Stimulated activated CD4-positive, alpha-beta T cell treated with anti-CD3 and anti-CD28 coated beads, Interleukin-1b, Interleukin-23, amount 100 ng/mL, for 1 hour (primary cell): ENCODE results near the gene MIER2.

Source experiments
- DNase-seq, 2 donors: peaks; one replicate each; pipeline ENCODE4 v3.0.0-alpha.2; 2020; ENCODE audit warnings: low read depth in 2 of 2

Gene MIER2

GRCh38 chr19:307793-308420, 36.7 kb downstream of the MIER2 start:
- DNase-seq: no peak

GRCh38 chr19:307111-307531, 37.5 kb downstream of the MIER2 start:
- no peak for DNase-seq

GRCh38 chr19:306151-306900, 38.3 kb downstream of the MIER2 start:
- no peak for DNase-seq

- no peak for DNase-seq
Observed at GRCh38 chr19:305240-306150, 39.1 kb downstream of the MIER2 start.

- no peak for DNase-seq
Observed at GRCh38 chr19:296476-297225, 47.9 kb downstream of the MIER2 start.

- no peak for DNase-seq
Observed at GRCh38 chr19:295687-296370, 48.8 kb downstream of the MIER2 start.

- DNase-seq: no peak
Observed at GRCh38 chr19:294946-295686, 49.5 kb downstream of the MIER2 start.

- DNase-seq: no peak
Observed at GRCh38 chr19:294341-294945, 50.2 kb downstream of the MIER2 start.

GRCh38 chr19:293436-294110, 51.0 kb downstream of the MIER2 start:
- DNase-seq: no peak

- DNase-seq: no peak
Observed at GRCh38 chr19:292951-293350, 51.6 kb downstream of the MIER2 start.

GRCh38 chr19:292281-292884, 52.2 kb downstream of the MIER2 start:
- DNase-seq: no peak

- no peak for DNase-seq
Observed at GRCh38 chr19:291561-292280, 52.9 kb downstream of the MIER2 start.

- DNase-seq: no peak
Observed at GRCh38 chr19:291006-291521, 53.5 kb downstream of the MIER2 start, which contains the start of gene PLPP2. PLPP2 (minus strand) TSS chr19:291403; CDS start chr19:291336, 67 bp downstream.

GRCh38 chr19:290372-291005, 54.1 kb downstream of the MIER2 start:
- no peak for DNase-seq

GRCh38 chr19:289651-290371, 54.8 kb downstream of the MIER2 start:
- no peak for DNase-seq

- DNase-seq: no peak
Observed at GRCh38 chr19:288911-289310, 55.7 kb downstream of the MIER2 start.

- DNase-seq: no peak
Observed at GRCh38 chr19:287381-287871, 57.2 kb downstream of the MIER2 start.
